H9 (cell line): ENCODE measurements around the gene ARF1. TPM values are rescaled to one million over a fixed set of nuclear protein-coding genes. Genes with fewer than 3 reads are reported as not detected.

Experiments used
- DNase-seq: peaks from one replicate; pipeline ENCODE4 v3.0.0-alpha.2; 2017
- H2AFZ ChIP-seq: one replicate; pipeline ENCODE4 v1.6.1; 2013; ENCODE audit warnings: mild to moderate bottlenecking, low read length, control low read depth, moderate library complexity
- H2AK5ac ChIP-seq: 2 replicates; pipeline ENCODE4 v1.6.1; 2013; ENCODE audit warnings: low read length, control low read depth, mixed read lengths; ENCODE audit not compliant: insufficient read length
- H2BK120ac ChIP-seq: one replicate; pipeline ENCODE4 v1.6.1; 2013; ENCODE audit warnings: low read depth, mild to moderate bottlenecking, low read length, control low read depth, inconsistent platforms; ENCODE audit not compliant: poor library complexity, severe bottlenecking
- H2BK12ac ChIP-seq: 2 replicates; pipeline ENCODE4 v1.6.1; 2013; ENCODE audit warnings: low read length, control low read depth, mixed read lengths, low read depth; ENCODE audit not compliant: insufficient read length
- H2BK15ac ChIP-seq: 2 replicates; pipeline ENCODE4 v1.6.1; 2013; ENCODE audit warnings: low read depth, low read length, control low read depth
- H2BK20ac ChIP-seq: one replicate; pipeline ENCODE4 v1.6.1; 2013; ENCODE audit warnings: low read depth, mild to moderate bottlenecking, low read length, control low read depth, inconsistent platforms; ENCODE audit not compliant: poor library complexity, severe bottlenecking
- H2BK5ac ChIP-seq: 2 replicates; pipeline ENCODE4 v1.6.1; 2013; ENCODE audit warnings: low read length, control low read depth, mixed read lengths; ENCODE audit not compliant: insufficient read length
- H3K14ac ChIP-seq: 2 replicates; pipeline ENCODE4 v1.6.1; 2013; ENCODE audit warnings: low read length, control low read depth; ENCODE audit not compliant: insufficient read depth
- H3K18ac ChIP-seq: 2 replicates; pipeline ENCODE4 v1.6.1; 2013; ENCODE audit warnings: low read depth, mild to moderate bottlenecking, mixed read lengths, low read length, control low read depth; ENCODE audit not compliant: insufficient read length
- H3K23ac ChIP-seq: 2 replicates; pipeline ENCODE4 v1.6.1; 2013; ENCODE audit warnings: low read length, control low read depth, mixed read lengths, low read depth; ENCODE audit not compliant: insufficient read length
- H3K23me2 ChIP-seq: 2 replicates; pipeline ENCODE4 v1.6.1; 2013; ENCODE audit warnings: low read depth, mild to moderate bottlenecking, mixed read lengths, low read length, control low read depth; ENCODE audit not compliant: insufficient read length, poor library complexity, severe bottlenecking
- H3K27ac ChIP-seq: 2 replicates; pipeline ENCODE4 v1.5.1; 2013; ENCODE audit warnings: low read length, control low read depth, mixed read lengths, low read depth; ENCODE audit not compliant: insufficient read length
- H3K27me3 ChIP-seq: 2 replicates; pipeline ENCODE4 v1.6.1; 2013; ENCODE audit warnings: low read length, control low read depth, inconsistent platforms; ENCODE audit not compliant: insufficient read depth
- H3K4ac ChIP-seq: 2 replicates; pipeline ENCODE4 v1.6.1; 2013; ENCODE audit warnings: low read depth, mild to moderate bottlenecking, control low read depth, inconsistent platforms, low read length, moderate library complexity
- H3K4me1 ChIP-seq: 2 replicates; pipeline ENCODE4 v1.6.1; 2013; ENCODE audit warnings: low read length, control low read depth, inconsistent platforms; ENCODE audit not compliant: insufficient read depth
- H3K4me2 ChIP-seq: 2 replicates; pipeline ENCODE4 v1.6.1; 2013; ENCODE audit warnings: low read length, control low read depth, mixed read lengths; ENCODE audit not compliant: insufficient read length, insufficient read depth
- H3K56ac ChIP-seq: 2 replicates; pipeline ENCODE4 v1.6.1; 2013; ENCODE audit warnings: low read depth, mild to moderate bottlenecking, mixed read lengths, low read length, control low read depth; ENCODE audit not compliant: insufficient read length
- H3K79me1 ChIP-seq: 2 replicates; pipeline ENCODE4 v1.6.1; 2013; ENCODE audit warnings: low read depth, mild to moderate bottlenecking, moderate library complexity, low read length, control low read depth, inconsistent platforms; ENCODE audit not compliant: insufficient read depth, poor library complexity, severe bottlenecking
- H3K79me2 ChIP-seq: 2 replicates; pipeline ENCODE4 v1.6.1; 2013; ENCODE audit warnings: low read length, control low read depth, inconsistent platforms; ENCODE audit not compliant: insufficient read depth
- H3K9ac ChIP-seq: 2 replicates; pipeline ENCODE4 v1.6.1; 2013; ENCODE audit warnings: low read length, control low read depth, mixed read lengths; ENCODE audit not compliant: insufficient read length; ENCODE audit errors: extremely low read depth
- H3K9me3 ChIP-seq: one replicate; pipeline ENCODE4 v1.6.1; 2013; ENCODE audit warnings: low read depth, low read length, inconsistent platforms; ENCODE audit not compliant: control insufficient read depth
- H3T11ph ChIP-seq: one replicate; pipeline ENCODE4 v1.6.1; 2013; ENCODE audit warnings: mild to moderate bottlenecking, low read length, control low read depth, inconsistent platforms
- H4K20me1 ChIP-seq: one replicate; pipeline ENCODE4 v1.6.1; 2013; ENCODE audit not compliant: control insufficient read depth, insufficient read length, insufficient read depth
- H4K5ac ChIP-seq: 2 replicates; pipeline ENCODE4 v1.6.1; 2013; ENCODE audit warnings: low read depth, mild to moderate bottlenecking, mixed read lengths, low read length, control low read depth; ENCODE audit not compliant: insufficient read length
- H4K8ac ChIP-seq: replicated peaks from 2 replicates; pipeline ENCODE4 v1.6.1; 2013; ENCODE audit warnings: low read length, control low read depth, mixed read lengths, low read depth; ENCODE audit not compliant: insufficient read length
- H4K91ac ChIP-seq: 2 replicates; pipeline ENCODE4 v1.6.1; 2013; ENCODE audit warnings: low read depth, mild to moderate bottlenecking, moderate library complexity, mixed read lengths, low read length, control low read depth; ENCODE audit not compliant: insufficient read length
- H3K27ac Mint-ChIP-seq, 3 experiments: 2 replicates in 2 of 3; 3 replicates in 1 of 3; pipeline ENCODE4 v1.8.0; 2020 to 2021; ENCODE audit warnings: mixed read lengths in 3 of 3, mild to moderate bottlenecking in 1 of 3, moderate library complexity in 1 of 3
- H3K27me3 Mint-ChIP-seq: 2 replicates; pipeline ENCODE4 v1.8.0; 2021; ENCODE audit warnings: low read depth, mild to moderate bottlenecking, moderate library complexity, mixed read lengths
- H3K36me3 Mint-ChIP-seq, 3 experiments: 2 replicates in 2 of 3; 3 replicates in 1 of 3; pipeline ENCODE4 v1.8.0; 2020 to 2021; ENCODE audit warnings: low read depth in 3 of 3, mixed read lengths in 3 of 3; ENCODE audit not compliant: insufficient read depth in 1 of 3
- H3K4me1 Mint-ChIP-seq, 2 experiments: 2 replicates each; pipeline ENCODE4 v1.8.0; 2020; ENCODE audit warnings: mixed read lengths in 2 of 2
- H3K4me3 Mint-ChIP-seq, 2 experiments: 2 replicates in 1 of 2; 3 replicates in 1 of 2; pipeline ENCODE4 v1.8.0; 2020 to 2021; ENCODE audit warnings: mild to moderate bottlenecking in 2 of 2, mixed read lengths in 2 of 2, moderate library complexity in 1 of 2
- H3K9me3 Mint-ChIP-seq, 2 experiments: 2 replicates in 1 of 2; 3 replicates in 1 of 2; pipeline ENCODE4 v1.8.0; 2020; ENCODE audit warnings: mild to moderate bottlenecking in 2 of 2, mixed read lengths in 2 of 2, moderate library complexity in 1 of 2
- WGBS: extraction: QIAGEN DNeasy Blood & Tissue Kit; methylation state at CpG from one replicate; pipeline ENCODE4 v1.1.7; 2013; ENCODE audit warnings: missing lambda C conversion rate, low lambda C conversion rate, mixed read lengths; ENCODE audit not compliant: insufficient read length; ENCODE audit errors: extremely low coverage; 5-methylcytosine and 5-hydroxymethylcytosine counted together
- total RNA-seq: library from RNA; stranded (reverse); gene quantifications from 2 replicates; pipeline ENCODE4 v1.2.1, GENCODE V29; 2021
- TF ChIP-seq, protein P1 (sequence below): fragments of 200-600 bp; sonication (generic); conservative IDR thresholded peaks from 3 replicates; pipeline ENCODE4 v1.8.0; 2021; ENCODE audit warnings: antibody characterized with exemption, mild to moderate bottlenecking

ARF1 gene
- total RNA-seq, 1 experiment from 2014 or later, result 258 TPM

DNA sequence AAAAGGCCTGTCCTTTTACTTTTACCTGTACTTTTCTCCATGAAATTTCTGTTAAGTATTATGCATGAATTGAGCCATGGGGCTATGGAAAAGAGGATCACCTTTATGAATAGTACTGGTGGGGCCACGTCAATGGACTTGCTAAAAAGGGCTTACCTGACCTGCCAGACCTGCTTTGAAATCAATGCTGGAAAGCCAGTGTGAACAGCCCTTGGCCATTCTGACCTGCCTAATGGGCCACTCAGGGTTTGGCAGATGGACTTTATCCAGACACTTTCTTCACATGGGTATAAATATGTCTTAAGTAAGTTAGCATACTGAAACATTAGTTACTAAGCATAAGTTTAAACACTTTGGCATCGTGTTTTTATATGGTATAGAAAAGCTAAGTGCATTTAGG is 49.3 kb downstream of the ARF1 start:
- no peak overlapping the region for H2BK12ac ChIP-seq
- no peak overlapping the region for H3K4me2 ChIP-seq
- Mint-ChIP-seq H3K4me3 (no peak overlapping the region), H3K36me3 (no peaks in the 10 kb centered on the region), H3K27me3 (peaks cover 82% of the 10 kb centered on the region), H3K27ac (no peak overlapping the region), H3K4me1 (peaks cover 6 to 9% of the 10 kb centered on the region in 2 experiments; a peak in 3 of 4 replicates), H3K9me3 (no peaks in the 10 kb centered on the region)
- H4K20me1 ChIP-seq, result no peaks in the 10 kb centered on the region
- no peaks in the 10 kb centered on the region for H3K79me1 ChIP-seq
- no peak overlapping the region for H2BK15ac ChIP-seq
- no peak overlapping the region for H3K18ac ChIP-seq
- peaks cover 3% of the 10 kb centered on the region; the same call in 1 of the 2 replicates for H3K27me3 ChIP-seq
- no peak overlapping the region for H3K14ac ChIP-seq
- H3K56ac ChIP-seq, result no peak overlapping the region
- H2BK120ac ChIP-seq, result no peak overlapping the region
- no peak overlapping the region for H4K5ac ChIP-seq
- no peak overlapping the region for H3K27ac ChIP-seq
- TF ChIP-seq, protein P1, sequence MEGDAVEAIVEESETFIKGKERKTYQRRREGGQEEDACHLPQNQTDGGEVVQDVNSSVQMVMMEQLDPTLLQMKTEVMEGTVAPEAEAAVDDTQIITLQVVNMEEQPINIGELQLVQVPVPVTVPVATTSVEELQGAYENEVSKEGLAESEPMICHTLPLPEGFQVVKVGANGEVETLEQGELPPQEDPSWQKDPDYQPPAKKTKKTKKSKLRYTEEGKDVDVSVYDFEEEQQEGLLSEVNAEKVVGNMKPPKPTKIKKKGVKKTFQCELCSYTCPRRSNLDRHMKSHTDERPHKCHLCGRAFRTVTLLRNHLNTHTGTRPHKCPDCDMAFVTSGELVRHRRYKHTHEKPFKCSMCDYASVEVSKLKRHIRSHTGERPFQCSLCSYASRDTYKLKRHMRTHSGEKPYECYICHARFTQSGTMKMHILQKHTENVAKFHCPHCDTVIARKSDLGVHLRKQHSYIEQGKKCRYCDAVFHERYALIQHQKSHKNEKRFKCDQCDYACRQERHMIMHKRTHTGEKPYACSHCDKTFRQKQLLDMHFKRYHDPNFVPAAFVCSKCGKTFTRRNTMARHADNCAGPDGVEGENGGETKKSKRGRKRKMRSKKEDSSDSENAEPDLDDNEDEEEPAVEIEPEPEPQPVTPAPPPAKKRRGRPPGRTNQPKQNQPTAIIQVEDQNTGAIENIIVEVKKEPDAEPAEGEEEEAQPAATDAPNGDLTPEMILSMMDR, result no peak
- no peak overlapping the region for H2BK20ac ChIP-seq
- no peaks in the 10 kb centered on the region for H3K9me3 ChIP-seq
- no peak overlapping the region for H2AK5ac ChIP-seq
- H2AFZ ChIP-seq, result no peak overlapping the region
- no peak for DNase-seq
- no peak overlapping the region for H3K23ac ChIP-seq
- no peak overlapping the region for H4K91ac ChIP-seq
- H3K23me2 ChIP-seq, result no peaks in the 10 kb centered on the region
- H3T11ph ChIP-seq, result no peak overlapping the region
- H2BK5ac ChIP-seq, result no peak overlapping the region
- no peak overlapping the region for H3K9ac ChIP-seq
- no peak overlapping the region for H3K4ac ChIP-seq
- no peak overlapping the region for H4K8ac ChIP-seq
- no CpG with 5 or more reads among the region's 2 CpGs for WGBS
- H3K79me2 ChIP-seq, result no peaks in the 10 kb centered on the region
- no peaks in the 10 kb centered on the region for H3K4me1 ChIP-seq
